DMS53 (cell line): ENCODE measurements around the gene APLNR.

Experiments
- DNase-seq: peaks from one replicate; lab custom pipeline; 2025; lab: John Stamatoyannopoulos, UW

The APLNR gene

DNA sequence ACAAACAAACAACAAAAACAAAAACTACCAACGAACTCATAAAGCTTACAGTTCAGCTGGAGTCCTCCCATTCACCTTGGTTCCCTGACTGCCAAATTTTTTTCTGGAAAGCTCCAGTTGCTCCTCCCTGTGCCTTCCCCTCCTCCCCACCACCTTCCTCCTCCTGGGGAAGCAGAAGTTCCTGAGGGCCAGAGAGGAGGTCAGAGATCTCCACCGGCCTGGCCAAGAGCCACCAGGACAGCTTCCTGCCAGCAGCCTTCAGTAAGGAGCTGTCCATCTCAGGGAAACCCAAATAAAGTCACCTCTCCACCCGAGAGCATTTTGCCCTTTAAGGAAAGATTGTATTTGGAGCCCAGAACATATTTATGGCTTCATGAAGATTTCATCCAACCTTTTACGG is 20.0 kb downstream of the APLNR start:
- DNase-seq: no peak

DNA sequence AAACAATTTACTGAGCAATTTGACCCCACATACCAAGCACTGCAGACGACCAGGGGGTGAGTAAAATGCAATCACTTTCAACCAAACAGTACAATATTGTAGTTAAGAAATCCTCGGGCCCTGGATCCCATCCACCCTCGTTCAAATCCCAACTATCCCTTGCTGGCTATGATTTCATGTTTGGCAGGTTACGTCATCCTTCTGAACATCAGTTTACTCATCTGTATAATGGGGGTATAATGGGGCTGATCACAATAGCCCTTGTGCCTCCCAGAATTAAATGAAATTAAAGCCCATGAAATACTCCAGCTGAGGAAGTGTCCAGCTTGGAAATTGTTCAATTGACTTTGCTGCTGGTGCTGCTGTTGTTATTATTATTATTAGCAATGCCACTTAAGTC is 20.6 kb downstream of the APLNR start:
- DNase-seq: no peak

DNA sequence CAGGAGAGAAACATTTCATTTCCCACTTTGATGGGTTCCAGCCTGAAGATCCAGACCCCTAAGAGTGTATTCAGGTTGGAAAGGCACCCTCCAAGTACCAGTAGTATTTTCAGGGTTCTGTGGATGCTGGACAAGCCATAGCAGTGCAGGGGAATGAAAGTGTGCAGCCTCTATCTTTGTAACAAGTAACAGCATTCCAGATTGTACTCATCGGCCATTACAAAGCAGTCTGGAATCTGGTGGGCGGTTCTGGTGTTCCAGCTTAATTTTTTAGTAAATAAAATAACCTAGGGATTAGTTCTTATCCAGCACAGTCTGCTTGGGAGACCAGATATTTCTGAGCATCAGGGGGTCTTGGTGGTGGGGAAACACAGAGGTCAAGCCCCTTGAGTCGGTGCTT is 22.6 kb downstream of the APLNR start:
- DNase-seq: no peak

DNA sequence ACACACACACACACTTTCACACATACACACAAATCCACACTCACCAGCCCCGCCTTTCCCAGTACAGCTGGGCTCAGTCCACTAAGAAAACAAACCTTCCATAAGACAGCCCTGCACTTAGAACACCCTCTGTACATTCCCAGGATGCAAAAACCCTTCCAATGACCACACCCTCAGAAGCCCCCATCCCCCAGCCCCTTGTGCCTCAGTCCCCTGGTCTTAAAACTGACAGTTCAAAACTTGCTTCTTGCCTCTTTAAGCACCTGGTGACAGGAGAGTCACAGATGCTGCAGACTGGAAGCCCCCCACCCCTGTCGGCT is 23.0 kb downstream of the APLNR start:
- no peak for DNase-seq

DNA sequence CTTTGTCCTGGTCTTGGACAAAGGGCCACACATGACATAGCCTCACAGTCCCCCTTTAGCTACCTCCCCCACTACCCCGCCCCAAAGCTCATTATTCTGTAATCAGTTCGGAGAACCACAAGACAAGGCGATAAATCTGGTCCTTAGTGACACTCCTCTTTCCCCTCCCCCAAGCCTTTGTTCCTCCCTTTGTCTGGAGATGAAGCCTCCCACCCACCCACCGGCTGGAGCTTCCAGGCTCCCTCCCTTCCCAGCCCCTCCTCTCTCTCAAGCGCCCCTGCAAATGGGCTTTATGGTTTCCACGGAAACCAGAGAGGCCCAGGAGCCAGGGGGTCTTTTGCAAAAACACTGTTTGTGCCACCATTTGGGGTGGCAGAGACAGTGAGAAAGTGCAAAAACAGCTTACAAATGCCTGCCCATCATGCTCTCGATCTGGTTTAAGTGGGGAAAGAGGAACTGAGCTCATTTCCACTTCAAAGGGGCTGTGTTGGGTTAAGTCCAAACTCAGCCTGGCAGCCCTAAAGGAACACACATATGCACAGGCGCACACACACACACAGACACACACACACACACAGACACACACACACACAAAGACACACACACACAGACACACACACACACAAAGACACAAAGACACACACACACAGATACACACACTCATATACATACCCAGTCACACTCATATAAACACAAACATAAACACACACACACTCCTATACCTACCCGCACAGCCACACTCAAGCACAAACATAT is 23.5 kb downstream of the APLNR start:
- no peak for DNase-seq

DNA sequence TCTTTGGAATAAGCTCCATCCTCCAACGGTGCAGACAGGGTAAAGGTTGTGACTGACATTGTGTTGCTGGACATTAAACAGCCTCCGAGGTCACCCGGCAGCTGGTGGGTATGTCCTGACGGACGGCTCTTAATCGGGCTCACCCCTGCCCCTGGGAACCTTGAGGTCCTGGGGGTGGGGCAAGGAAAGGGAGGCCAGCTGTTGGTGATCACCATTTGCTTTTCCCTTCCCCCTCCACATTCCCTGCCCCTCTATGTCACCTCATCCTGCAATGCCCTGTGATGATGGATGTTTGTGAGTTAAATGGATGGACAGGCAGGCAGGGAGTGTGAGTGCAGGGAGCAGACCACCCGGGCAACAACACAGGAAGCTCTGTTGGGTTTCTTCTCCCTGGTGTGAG is 26.3 kb downstream of the APLNR start:
- no peak for DNase-seq

DNA sequence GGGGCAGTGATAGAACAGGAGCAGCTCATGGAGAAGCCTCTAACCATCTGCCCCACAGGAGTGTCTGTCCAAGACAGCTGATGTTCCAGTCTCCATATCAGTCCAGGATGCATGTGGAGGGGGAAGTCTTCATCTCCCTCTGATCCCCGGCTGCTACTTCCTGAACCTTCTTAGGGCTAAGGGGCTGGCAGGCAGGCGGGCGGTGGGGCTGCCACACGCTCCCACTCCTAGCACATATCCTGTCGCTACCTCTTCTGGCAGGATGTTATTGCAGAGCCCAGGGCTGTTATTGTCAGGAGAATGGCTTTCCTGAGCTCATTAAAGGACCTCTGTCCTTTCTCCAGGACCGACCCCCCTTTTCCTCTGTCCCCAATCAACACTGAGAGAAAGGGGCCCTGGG is 29.9 kb downstream of the APLNR start:
- no peak for DNase-seq

DNA sequence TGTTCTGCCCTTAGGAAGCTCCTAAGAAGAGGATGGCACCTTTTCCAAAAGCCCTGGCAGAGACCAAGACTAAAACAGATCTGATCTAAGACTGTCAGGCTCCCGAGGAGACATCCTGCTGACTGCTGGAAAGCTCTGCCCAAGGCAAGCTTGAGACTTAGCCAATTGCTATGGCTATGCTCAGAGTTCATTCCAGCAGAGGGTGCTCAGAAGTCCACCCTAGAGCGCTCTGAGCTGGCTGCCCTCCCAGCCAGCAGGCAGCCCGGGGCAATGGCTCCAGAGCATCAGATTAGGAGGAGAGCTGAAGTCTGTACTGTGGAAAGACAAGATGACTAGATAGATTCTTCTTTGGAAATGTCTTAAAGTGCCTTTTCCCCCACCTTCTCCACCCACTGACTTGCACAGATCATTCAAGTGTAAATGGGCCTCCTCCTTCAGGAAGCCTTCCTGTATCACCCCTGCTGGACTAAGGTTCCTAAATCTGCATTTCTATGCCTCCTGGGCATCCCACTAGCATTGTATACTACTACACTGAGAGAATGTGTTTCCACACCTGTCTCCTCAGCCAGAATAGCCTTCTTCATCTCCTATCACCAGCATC is 31.9 kb downstream of the APLNR start:
- DNase-seq: no peak

DNA sequence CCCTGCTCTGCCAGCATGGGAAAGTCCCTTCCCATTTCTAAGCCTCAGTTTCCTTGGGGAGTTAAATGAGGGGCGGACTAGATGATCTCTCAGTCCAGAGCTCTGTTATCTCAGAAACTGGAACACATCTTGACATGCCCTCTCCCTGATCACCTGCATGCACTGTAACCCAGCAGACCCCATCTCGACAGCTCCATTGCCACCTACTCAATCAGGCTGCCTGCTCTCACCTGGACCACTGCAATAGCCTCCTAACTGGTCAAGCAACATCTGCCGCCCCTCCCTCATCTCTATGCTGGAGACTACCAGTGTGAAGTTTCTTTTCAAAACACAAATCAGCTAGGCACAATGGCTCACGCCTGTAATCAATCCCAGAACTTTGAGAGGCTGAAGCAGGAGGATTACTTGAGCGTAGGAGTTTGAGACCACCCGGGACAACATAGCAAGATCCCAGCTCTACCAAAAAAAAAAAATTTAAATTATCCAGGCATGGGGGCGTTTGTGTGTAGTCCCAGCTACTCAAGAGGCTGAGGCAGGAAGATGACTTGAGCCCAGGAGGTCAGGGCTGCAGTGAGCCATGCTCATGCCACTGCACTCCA is 33.1 kb downstream of the APLNR start:
- DNase-seq: no peak

DNA sequence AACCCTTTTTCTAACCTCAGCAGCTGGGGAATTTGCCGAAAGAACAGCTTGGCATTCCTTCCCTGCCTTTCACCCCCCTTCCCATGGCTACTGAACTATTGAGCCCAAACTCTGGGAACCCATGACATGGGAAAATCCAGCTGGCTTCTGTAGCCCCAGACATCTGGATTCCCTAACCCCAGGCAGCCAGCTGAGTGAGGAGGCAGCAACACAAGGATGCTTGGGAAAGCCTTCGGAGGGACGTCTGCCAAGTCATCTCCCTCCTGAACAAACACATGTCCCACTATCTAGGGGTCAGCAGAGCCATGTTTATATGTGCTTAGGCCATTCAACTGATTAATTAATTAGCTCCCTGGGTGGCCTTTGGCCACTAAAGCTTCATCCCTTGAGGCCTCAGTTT is 33.7 kb downstream of the APLNR start:
- no peak for DNase-seq

DNA sequence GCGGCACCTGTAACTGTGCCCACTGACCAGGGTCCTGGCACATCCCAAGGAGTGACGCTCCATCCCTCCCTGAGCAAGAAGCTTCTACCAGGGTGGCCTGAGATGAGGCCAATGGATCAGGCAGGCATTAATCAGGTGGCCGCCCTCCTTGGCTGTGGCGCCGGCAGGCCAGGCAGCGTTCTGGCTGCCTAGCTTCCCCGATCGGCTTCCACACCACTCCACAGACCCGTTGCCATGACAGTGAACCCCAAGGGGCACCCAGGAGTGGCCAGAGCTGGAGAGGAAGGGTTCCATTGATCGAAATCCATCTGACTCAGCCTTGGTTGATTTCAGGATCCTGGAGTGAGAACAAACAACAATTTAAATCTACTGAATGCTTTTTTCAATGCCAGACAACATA is 34.8 kb downstream of the APLNR start:
- DNase-seq: no peak

DNA sequence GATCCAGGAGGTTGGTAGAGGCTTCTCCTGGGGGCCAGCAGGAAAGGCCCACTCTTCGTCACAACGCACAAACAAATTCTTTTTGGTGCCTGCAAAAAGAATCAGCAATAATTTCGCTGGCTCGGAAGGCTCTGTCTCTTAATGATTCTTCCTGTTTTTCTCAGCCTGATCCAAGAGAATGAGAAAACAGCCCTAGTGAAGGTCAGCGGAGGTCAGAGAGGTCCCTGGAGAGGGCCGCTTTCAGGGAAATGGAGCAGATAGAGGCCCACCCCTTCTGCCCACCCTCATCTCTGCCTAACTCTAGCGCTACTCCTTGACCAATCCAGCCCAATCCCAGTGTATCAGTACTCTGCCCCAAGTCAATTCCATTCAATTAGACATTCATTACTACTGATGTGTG is 36.1 kb downstream of the APLNR start:
- DNase-seq: no peak

DNA sequence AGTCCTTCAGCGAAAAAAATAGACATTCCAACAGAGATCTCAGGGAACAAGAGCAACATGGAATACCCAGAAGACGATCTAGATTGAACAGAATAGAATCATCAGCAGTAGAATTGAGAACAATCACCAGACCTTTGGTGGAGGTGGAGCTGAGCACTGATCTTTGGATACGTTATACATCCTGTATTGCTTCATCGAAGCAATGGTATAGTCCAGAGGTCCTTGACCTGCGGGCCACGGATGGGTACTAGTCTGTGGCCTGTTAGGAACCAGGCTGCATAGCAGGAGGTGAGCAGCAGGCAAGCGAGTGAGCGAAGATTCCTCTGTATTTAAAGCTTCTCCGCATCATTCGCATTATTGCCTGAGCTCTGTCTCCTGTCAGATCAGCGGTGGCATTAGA is 37.7 kb downstream of the APLNR start:
- DNase-seq: no peak

DNA sequence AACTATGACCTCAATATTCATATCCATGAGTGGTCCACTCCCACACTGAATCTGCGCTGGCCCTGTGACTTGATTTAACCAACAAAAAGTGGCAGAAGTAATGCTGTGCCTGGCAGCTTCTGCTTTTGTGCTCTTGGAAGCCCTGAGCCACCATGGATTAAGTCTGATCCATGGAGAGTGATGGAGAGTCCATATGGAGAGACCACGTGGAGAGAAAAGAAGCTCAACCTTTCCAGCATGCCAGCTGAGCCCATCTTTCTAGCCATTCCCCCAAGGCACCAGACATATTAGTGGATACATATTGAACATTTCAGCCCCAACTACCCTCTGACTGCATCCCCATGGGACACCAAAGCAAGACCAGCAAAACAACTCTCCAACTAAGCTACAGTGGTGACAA is 39.3 kb downstream of the APLNR start:
- DNase-seq: no peak

DNA sequence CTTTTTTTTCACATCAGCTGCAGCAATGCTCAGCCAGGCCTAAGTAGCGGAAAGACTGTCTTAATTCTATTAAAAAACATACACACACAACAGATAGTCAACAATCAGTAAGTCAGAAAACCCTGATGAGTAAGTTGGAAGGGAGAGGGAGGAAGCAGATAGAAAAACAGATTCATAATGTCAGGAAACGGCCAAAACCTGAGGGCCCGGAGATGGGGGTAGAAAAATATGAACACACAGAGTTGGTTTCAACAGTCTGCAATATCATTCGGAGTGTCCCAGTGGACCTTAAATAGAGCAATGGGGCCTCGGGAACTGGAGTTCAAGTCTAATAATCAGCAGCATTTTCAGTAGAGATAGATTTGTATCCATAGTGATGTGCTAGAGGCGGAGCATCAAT is 40.5 kb downstream of the APLNR start:
- DNase-seq: no peak

DNA sequence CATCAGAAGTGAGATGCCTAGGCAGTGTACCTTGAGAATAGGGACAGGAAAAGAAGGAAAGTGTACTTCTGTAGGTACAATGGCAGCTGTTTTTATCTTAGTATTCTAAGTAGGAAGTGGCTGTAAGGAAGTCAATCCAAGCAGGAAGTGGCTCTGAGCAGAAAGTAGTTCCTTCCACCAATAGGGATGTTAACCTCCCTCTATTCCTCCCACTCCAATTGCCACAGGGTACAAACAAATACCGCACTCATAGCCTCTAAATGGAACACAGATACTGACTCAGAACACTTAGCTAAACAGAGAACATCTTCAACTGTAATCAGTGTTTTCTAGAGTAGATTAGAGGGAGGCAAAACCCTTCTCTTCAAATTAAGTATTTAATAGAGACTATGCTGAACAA is 44.7 kb downstream of the APLNR start:
- no peak for DNase-seq

DNA sequence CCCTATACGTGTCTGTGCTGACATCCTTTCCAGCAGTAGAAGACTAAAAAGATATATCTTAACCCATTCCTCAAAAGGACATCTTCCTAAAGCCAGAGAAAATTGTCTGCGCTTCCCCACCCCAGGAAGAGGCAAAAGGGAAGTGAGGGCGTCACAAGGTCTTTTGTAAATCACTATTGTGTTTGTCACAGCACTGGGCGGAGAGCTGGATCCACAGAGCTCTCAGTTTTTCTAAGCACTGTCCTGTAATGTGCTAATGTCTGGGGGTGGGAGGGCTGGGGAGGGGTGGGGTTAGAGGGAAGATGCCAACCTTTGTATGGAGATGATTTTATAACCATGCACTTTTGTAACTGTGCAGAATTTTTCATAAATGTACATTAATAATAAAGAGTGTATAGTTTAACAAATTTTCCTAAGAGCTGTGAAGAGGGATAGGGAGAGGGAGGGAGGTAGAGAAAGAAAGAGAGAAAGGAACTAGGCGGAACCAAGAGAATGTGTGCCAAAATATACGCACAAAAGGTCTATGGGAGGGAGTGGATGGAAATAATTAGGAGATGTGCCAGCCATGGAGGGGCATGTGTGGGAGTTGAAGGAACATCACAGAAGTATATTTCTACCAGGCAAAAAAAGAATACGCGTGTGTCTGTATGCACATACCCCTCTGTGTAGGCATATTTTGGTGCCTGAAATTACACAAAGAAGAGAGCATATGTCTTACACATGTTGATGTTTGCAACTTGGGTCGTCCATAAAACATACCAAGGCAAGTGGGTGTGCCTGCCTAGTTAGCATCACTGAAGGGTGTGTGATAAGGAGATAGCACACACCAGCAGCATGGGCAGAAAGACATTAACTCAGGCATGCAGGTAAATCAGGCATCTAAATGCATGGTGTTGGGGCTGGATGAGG is 45.5 kb downstream of the APLNR start:
- no peak for DNase-seq

DNA sequence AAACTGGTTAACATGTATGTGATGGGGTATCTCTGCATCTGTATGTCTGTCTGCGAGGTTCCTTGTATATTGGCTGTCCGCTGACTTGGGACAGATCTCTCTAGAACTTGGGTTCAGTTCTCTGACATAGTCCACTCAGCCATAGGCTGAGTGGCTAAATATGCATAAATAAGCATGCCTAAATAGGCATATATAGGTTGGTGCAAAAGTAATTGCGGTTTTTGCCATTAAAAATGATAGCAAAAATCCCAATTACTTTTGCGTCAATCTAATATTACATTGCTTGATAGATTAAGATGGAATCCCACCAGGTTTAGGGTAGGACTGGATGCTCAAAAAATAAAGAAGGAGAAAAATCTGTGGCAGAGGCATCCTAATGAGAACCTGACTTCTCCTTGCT is 46.5 kb downstream of the APLNR start:
- no peak for DNase-seq
